Tibial artery (tissue), 4 donors: ENCODE measurements around the gene MIGA2.

ENCODE experiments used
- DNase-seq, 2 donors: peaks; one replicate each; pipeline ENCODE4 v3.0.0-alpha.2; 2019
- H3K27ac ChIP-seq, 2 donors: fragments of 200-600 bp; sonication (generic) in 1 of 2; 1 replicate in 1 of 2; 2 replicates in 1 of 2; pipeline ENCODE4 v1.5.1; 2018 to 2019; ENCODE audit warnings: mild to moderate bottlenecking in 1 of 2
- H3K27me3 ChIP-seq, 2 donors: fragments of 200-600 bp; sonication (generic) in 1 of 2; one replicate each; pipeline versions ENCODE4 v1.5.1 to v1.6.0; 2016 to 2019
- H3K36me3 ChIP-seq, 3 donors: fragments of 200-600 bp; sonication (generic) in 2 of 3; one replicate each; pipeline ENCODE4 v1.5.1; 2016 to 2019; ENCODE audit warnings: mild to moderate bottlenecking in 2 of 3
- H3K4me1 ChIP-seq, 4 donors: fragments of 200-600 bp; sonication (generic) in 2 of 4; 1 replicate in 3 of 4; 2 replicates in 1 of 4; pipeline ENCODE4 v1.5.1; 2016 to 2019
- H3K4me3 ChIP-seq, 2 donors: fragments of 200-600 bp; sonication (generic) in 1 of 2; 1 replicate in 1 of 2; 2 replicates in 1 of 2; pipeline ENCODE4 v1.5.1; 2018 to 2019; ENCODE audit warnings: mild to moderate bottlenecking in 2 of 2
- H3K9me3 ChIP-seq, 3 donors: fragments of 200-600 bp; sonication (generic) in 1 of 3; one replicate each; pipeline ENCODE4 v1.5.1; 2016 to 2019
- CTCF ChIP-seq, 2 experiments: fragments of 200-600 bp in 1 of 2; fragments of 450-650 bp in 1 of 2; IDR thresholded peaks; one replicate each; pipeline ENCODE4 v1.5.1; 2017 to 2019; ENCODE audit warnings: antibody characterized with exemption in 2 of 2, mild to moderate bottlenecking in 1 of 2, moderate library complexity in 1 of 2
- intact Hi-C: fragments of 100-400 bp; cut with DNase I; formaldehyde crosslinking; loops from one replicate; pipeline ENCODE4 v1.15.0; 2023; ENCODE audit warnings: low total_unique reads

MIGA2 gene

GRCh38 chr9:129038109-129038852 lies 1.9 kb downstream of the MIGA2 start:
- no peak for DNase-seq
- Histone ChIP-seq H3K27ac (peak overlapping the region in 1 of 2 donors; percentile 22), H3K9me3 (no peaks in the 10 kb centered on the region), H3K36me3 (peaks cover 23 to 30% (median 27%) of the 10 kb centered on the region in 3 donors), H3K4me1 (peaks cover 0 to 29% (median 18%) of the 10 kb centered on the region in 4 donors), H3K4me3 (peak overlapping the region; percentile 87 to 100), H3K27me3 (no peaks in the 10 kb centered on the region)
- intact Hi-C loops = no loop called here
- no peak for TF ChIP-seq CTCF (IDR thresholded peaks at IDR 0.05)

DNA sequence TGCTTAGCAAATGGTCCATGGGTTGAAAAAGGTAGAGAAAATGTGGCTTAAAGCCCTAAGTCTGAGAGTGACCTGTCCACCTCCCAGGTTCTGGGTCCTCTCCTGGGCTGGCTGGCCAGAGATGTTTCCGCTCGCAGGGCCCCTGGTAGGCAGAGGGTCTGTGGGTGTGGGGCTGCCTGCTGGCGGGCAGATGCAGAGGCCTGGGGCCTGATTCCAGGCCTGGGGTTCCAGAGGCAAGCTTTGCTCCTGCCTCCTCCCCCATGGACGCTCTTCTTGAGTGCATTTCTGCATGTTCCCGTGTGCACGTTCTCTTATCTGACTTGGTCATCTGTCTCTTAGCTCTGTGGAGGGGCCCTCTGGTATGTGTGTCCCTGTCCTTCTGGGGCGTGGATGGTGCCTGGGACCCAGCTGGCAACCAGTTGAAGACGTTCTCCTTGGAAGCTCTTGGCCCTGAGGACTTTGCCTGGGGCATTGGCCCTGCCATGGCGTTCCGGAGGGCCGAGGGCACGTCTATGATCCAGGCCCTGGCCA lies 3.8 kb downstream of the MIGA2 start:
- no peak overlapping the region for H3K27ac ChIP-seq
- peaks cover 34 to 49% (median 44%) of the 10 kb centered on the region in 3 donors for H3K36me3 ChIP-seq
- no peak for TF ChIP-seq CTCF (IDR thresholded peaks at IDR 0.05)
- H3K4me1 ChIP-seq = peaks cover 0 to 29% (median 18%) of the 10 kb centered on the region in 4 donors
- H3K9me3 ChIP-seq = no peaks in the 10 kb centered on the region
- intact Hi-C loops = no loop called here
- H3K4me3 ChIP-seq = no peak overlapping the region
- DNase-seq = no peak
- H3K27me3 ChIP-seq = no peaks in the 10 kb centered on the region

DNA sequence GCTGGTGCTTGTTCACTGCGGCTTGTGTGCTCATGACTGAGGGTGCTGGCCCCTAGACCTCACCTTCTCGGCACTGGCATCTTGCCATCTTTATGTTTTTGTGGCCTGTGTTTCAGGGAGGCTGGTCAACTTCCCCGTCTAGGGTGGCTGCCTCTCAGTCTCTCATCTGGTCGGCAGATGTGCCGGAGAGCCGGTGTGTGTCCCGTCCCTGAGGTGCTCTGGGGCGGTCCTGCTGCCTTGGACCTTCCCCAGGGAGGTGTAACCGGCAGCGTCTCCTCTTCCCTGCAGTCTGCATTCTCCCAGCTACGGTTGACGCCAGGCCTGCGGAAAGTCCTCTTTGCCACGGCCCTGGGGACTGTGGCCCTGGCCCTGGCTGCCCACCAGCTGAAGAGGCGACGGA lies 5.6 kb downstream of the MIGA2 start:
- H3K9me3 ChIP-seq = no peaks in the 10 kb centered on the region
- H3K4me1 ChIP-seq = peaks cover 0 to 27% (median 15%) of the 10 kb centered on the region in 4 donors
- H3K27me3 ChIP-seq = no peaks in the 10 kb centered on the region
- no peak for TF ChIP-seq CTCF (IDR thresholded peaks at IDR 0.05)
- DNase-seq = no peak
- peaks cover 42 to 66% (median 57%) of the 10 kb centered on the region in 3 donors for H3K36me3 ChIP-seq
- intact Hi-C loops = no loop called here
- H3K27ac ChIP-seq = no peak overlapping the region
- no peak overlapping the region for H3K4me3 ChIP-seq

DNA sequence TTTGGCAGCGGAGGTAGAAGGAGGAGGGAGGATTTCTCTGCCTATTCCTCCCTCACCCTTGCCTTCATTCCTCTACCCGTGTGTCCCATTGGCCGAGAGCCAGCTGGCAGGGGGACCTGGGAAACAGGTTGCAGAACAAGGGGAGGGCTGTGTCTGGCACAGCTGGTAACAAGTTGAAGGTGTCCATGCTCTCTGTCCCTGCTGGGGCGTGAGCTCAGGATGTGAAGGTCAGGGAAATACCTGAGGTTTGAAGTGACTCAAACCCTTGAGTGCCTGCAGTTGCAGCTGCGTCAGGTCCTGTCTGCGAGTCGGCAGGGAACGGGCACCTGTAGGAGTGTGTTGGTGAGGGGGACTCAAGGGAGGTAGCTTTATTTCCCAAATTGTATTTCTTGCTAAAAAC lies 16.2 kb downstream of the MIGA2 start:
- no peak overlapping the region for H3K27ac ChIP-seq
- no peaks in the 10 kb centered on the region for H3K4me1 ChIP-seq
- no peak for DNase-seq
- H3K27me3 ChIP-seq = no peaks in the 10 kb centered on the region
- no peaks in the 10 kb centered on the region for H3K9me3 ChIP-seq
- intact Hi-C loops = no loop called here
- peaks cover 47 to 79% (median 74%) of the 10 kb centered on the region in 3 donors for H3K36me3 ChIP-seq
- no peak for TF ChIP-seq CTCF (IDR thresholded peaks at IDR 0.05)
- no peak overlapping the region for H3K4me3 ChIP-seq

DNA sequence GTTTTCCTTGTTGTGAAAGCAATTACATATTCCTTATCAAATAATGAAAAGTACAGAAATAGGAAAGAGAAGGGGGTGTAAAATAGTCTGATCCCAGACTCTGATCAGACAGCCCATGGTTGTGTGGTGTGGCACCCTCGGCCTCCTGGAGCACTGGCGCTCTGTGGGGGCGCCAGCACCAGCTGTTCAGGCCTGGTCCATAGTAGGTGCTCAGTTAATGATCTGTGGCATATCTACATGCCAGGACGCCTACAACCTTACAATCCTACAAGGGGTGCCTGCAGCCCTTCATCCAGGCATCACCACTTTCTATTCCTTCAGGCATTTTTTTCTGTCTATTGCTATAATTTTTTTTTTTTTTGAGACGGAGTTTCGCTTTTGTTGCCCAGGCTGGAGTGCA lies 16.6 kb downstream of the MIGA2 start:
- Histone ChIP-seq H3K4me1 (no peaks in the 10 kb centered on the region), H3K4me3 (no peak overlapping the region), H3K27ac (no peak overlapping the region), H3K36me3 (peaks cover 44 to 79% (median 69%) of the 10 kb centered on the region in 3 donors), H3K27me3 (no peaks in the 10 kb centered on the region), H3K9me3 (no peaks in the 10 kb centered on the region)
- TF ChIP-seq CTCF (IDR thresholded peaks at IDR 0.05) = no peak
- intact Hi-C loops = no loop called here
- no peak for DNase-seq
